GM19452 (cell line): ENCODE measurements around the gene ZNF107.
"Not testable (repeated sequence)": the region's sequence is repeated elsewhere in the genome, so short reads cannot be mapped to it uniquely, and the experiment has no call there.

Experiments used
- ATAC-seq: cut with Tn5 transposase; IDR thresholded peaks from one replicate; pipeline ENCODE4 v1.9.1; 2021; ENCODE audit not compliant: unreplicated experiment

Gene ZNF107

GRCh38 chr7:64643566-64643965, 22.4 kb upstream of the ZNF107 start:
- ATAC-seq = no peak

GRCh38 chr7:64651203-64651602, 14.7 kb upstream of the ZNF107 start:
- ATAC-seq = no peak

- ATAC-seq = no peak
Observed at GRCh38 chr7:64651632-64652165, 14.2 kb upstream of the ZNF107 start.

GRCh38 chr7:64653721-64654401, 12.1 kb upstream of the ZNF107 start:
- no peak for ATAC-seq

GRCh38 chr7:64654796-64655548, 11.0 kb upstream of the ZNF107 start:
- no peak for ATAC-seq

GRCh38 chr7:64655811-64656210, 10.1 kb upstream of the ZNF107 start:
- no peak for ATAC-seq

GRCh38 chr7:64656489-64656888, 9.4 kb upstream of the ZNF107 start:
- ATAC-seq = no peak

- ATAC-seq = not testable (repeated sequence)
Observed at GRCh38 chr7:64662091-64662490, 3.8 kb upstream of the ZNF107 start.

GRCh38 chr7:64666663-64667050, 724 bp downstream of the ZNF107 start:
- no peak for ATAC-seq

GRCh38 chr7:64667311-64667710, 1.4 kb downstream of the ZNF107 start:
- no peak for ATAC-seq

- ATAC-seq = no peak
Observed at GRCh38 chr7:64672414-64672813, 6.5 kb downstream of the ZNF107 start.

GRCh38 chr7:64685091-64685490, 19.2 kb downstream of the ZNF107 start:
- no peak for ATAC-seq

- no peak for ATAC-seq
Observed at GRCh38 chr7:64685741-64686140, 19.8 kb downstream of the ZNF107 start.

GRCh38 chr7:64686493-64687184, 20.7 kb downstream of the ZNF107 start:
- no peak for ATAC-seq

- ATAC-seq = no peak
Observed at GRCh38 chr7:64687249-64687648, 21.3 kb downstream of the ZNF107 start.

GRCh38 chr7:64688988-64689387, 23.1 kb downstream of the ZNF107 start:
- no peak for ATAC-seq

GRCh38 chr7:64691831-64692230, 25.9 kb downstream of the ZNF107 start:
- ATAC-seq = no peak

GRCh38 chr7:64697863-64698262, 31.9 kb downstream of the ZNF107 start:
- ATAC-seq = not testable (repeated sequence)

- no peak for ATAC-seq
Observed at GRCh38 chr7:64706625-64707292, 40.8 kb downstream of the ZNF107 start.

GRCh38 chr7:64717896-64718295, 52.0 kb downstream of the ZNF107 start:
- ATAC-seq = not testable (repeated sequence)
